ENCODE measurements around the gene PTGES. TPM values are rescaled to one million over a fixed set of nuclear protein-coding genes. Genes with fewer than 3 reads are reported as not detected.

PTGES gene
- total RNA-seq, 1 donor from 2014 or later = 2.5 TPM

GRCh38 chr9:129724456-129725190 is 28.2 kb downstream of the PTGES start:
- Histone ChIP-seq H2AFZ (ENCODE audit: low read depth, low read length) (no peak overlapping the region), H3K36me3 (ENCODE audit: insufficient read depth, low read length) (no peaks in the 10 kb centered on the region), H3K27ac (ENCODE audit: low read depth, low read length) (no peak overlapping the region), H4K20me1 (ENCODE audit: insufficient read depth, low read length) (no peaks in the 10 kb centered on the region), H3K79me2 (ENCODE audit: insufficient read depth, low read length) (no peaks in the 10 kb centered on the region), H3K4me1 (ENCODE audit: insufficient read depth, low read length) (no peaks in the 10 kb centered on the region), H3K4me3 (ENCODE audit: insufficient read depth, low read depth, low read length) (no peak overlapping the region), H3K4me2 (ENCODE audit: low read length) (no peak overlapping the region), H3K27me3 (ENCODE audit: insufficient read depth, low read length) (peaks cover 3% of the 10 kb centered on the region), H3K9me3 (ENCODE audit: insufficient read depth, low read depth, low read length) (no peaks in the 10 kb centered on the region), H3K9ac (ENCODE audit: low read length) (no peak overlapping the region)
- Mint-ChIP-seq H3K27me3 (ENCODE audit: low read depth, unreplicated experiment) (peaks cover 31% of the 10 kb centered on the region), H3K4me1 (ENCODE audit: low read depth, unreplicated experiment) (no peaks in the 10 kb centered on the region), H3K27ac (ENCODE audit: unreplicated experiment) (no peak overlapping the region), H3K9me3 (ENCODE audit: unreplicated experiment) (no peaks in the 10 kb centered on the region), H3K4me3 (ENCODE audit: unreplicated experiment) (no peak overlapping the region), H3K36me3 (ENCODE audit: low read depth, unreplicated experiment) (no peaks in the 10 kb centered on the region)
- no peak for FAIRE-seq
- no peak for TF ChIP-seq EZH2 (IDR thresholded peaks at IDR 0.05; ENCODE audit: insufficient read depth, low read length)
- TF ChIP-seq, protein P1, sequence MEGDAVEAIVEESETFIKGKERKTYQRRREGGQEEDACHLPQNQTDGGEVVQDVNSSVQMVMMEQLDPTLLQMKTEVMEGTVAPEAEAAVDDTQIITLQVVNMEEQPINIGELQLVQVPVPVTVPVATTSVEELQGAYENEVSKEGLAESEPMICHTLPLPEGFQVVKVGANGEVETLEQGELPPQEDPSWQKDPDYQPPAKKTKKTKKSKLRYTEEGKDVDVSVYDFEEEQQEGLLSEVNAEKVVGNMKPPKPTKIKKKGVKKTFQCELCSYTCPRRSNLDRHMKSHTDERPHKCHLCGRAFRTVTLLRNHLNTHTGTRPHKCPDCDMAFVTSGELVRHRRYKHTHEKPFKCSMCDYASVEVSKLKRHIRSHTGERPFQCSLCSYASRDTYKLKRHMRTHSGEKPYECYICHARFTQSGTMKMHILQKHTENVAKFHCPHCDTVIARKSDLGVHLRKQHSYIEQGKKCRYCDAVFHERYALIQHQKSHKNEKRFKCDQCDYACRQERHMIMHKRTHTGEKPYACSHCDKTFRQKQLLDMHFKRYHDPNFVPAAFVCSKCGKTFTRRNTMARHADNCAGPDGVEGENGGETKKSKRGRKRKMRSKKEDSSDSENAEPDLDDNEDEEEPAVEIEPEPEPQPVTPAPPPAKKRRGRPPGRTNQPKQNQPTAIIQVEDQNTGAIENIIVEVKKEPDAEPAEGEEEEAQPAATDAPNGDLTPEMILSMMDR (IDR thresholded peaks at IDR 0.05; ENCODE audit: insufficient read depth, low read depth, low read length) = no peak
- no peak for DNase-seq (ENCODE audit: low read depth)

- Mint-ChIP-seq H3K36me3 (ENCODE audit: low read depth, unreplicated experiment) (no peaks in the 10 kb centered on the region), H3K9me3 (ENCODE audit: unreplicated experiment) (no peaks in the 10 kb centered on the region), H3K4me3 (ENCODE audit: unreplicated experiment) (no peak overlapping the region), H3K4me1 (ENCODE audit: low read depth, unreplicated experiment) (no peaks in the 10 kb centered on the region), H3K27ac (ENCODE audit: unreplicated experiment) (no peak overlapping the region), H3K27me3 (ENCODE audit: low read depth, unreplicated experiment) (peaks cover 25% of the 10 kb centered on the region)
- Histone ChIP-seq H2AFZ (ENCODE audit: low read depth, low read length) (no peak overlapping the region), H3K4me2 (ENCODE audit: low read length) (no peak overlapping the region), H3K9me3 (ENCODE audit: insufficient read depth, low read depth, low read length) (no peaks in the 10 kb centered on the region), H3K27me3 (ENCODE audit: insufficient read depth, low read length) (no peaks in the 10 kb centered on the region), H4K20me1 (ENCODE audit: insufficient read depth, low read length) (no peaks in the 10 kb centered on the region), H3K4me1 (ENCODE audit: insufficient read depth, low read length) (no peaks in the 10 kb centered on the region), H3K27ac (ENCODE audit: low read depth, low read length) (no peak overlapping the region), H3K9ac (ENCODE audit: low read length) (no peak overlapping the region), H3K79me2 (ENCODE audit: insufficient read depth, low read length) (no peaks in the 10 kb centered on the region), H3K36me3 (ENCODE audit: insufficient read depth, low read length) (no peaks in the 10 kb centered on the region), H3K4me3 (ENCODE audit: insufficient read depth, low read depth, low read length) (no peak overlapping the region)
- no peak for DNase-seq (ENCODE audit: low read depth)
- no peak for TF ChIP-seq EZH2 (IDR thresholded peaks at IDR 0.05; ENCODE audit: insufficient read depth, low read length)
- TF ChIP-seq, protein P1 (IDR thresholded peaks at IDR 0.05; ENCODE audit: insufficient read depth, low read depth, low read length) = no peak
- FAIRE-seq = no peak
These were observed 29.9 kb downstream of the PTGES start for GRCh38 chr9:129722913-129723312.

DNA sequence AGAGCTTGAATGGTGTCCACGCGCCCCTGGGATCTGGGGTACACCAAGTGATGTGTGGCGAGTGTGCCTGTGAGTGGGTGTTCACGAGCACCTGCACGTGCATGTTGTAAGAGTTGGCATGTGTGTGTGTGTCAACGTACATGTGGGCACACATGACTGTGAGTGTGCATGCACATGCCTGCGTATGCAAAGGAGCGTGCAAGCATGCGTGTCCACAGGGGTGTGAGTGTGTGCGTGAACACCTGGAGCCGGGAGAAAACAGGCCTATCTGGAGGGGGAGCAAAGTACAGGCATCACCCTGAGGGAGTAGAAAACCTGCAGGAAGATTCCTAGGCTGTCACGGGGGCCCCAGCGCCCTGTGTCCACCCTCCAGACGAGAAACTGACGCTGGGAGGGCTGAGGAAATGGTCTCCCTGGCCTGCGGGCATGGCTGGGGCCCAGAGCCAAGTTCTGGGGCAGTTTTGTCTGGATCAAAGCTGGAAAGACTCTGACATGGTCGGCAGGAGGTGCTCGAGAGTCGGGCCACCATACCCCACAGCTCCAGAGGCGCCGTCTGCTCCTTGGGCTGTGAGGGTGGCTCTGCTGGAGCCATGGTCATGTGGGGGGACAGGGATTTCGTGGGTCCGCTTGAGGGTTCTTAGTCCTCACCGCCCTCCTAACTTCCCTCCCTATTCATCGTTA is 31.8 kb downstream of the PTGES start:
- Histone ChIP-seq H4K20me1 (ENCODE audit: insufficient read depth, low read length) (no peaks in the 10 kb centered on the region), H3K4me3 (ENCODE audit: insufficient read depth, low read depth, low read length) (no peak overlapping the region), H3K4me2 (ENCODE audit: low read length) (no peak overlapping the region), H3K4me1 (ENCODE audit: insufficient read depth, low read length) (no peaks in the 10 kb centered on the region), H3K36me3 (ENCODE audit: insufficient read depth, low read length) (no peaks in the 10 kb centered on the region), H3K79me2 (ENCODE audit: insufficient read depth, low read length) (no peaks in the 10 kb centered on the region), H3K9ac (ENCODE audit: low read length) (no peak overlapping the region), H3K9me3 (ENCODE audit: insufficient read depth, low read depth, low read length) (no peaks in the 10 kb centered on the region), H2AFZ (ENCODE audit: low read depth, low read length) (no peak overlapping the region), H3K27ac (ENCODE audit: low read depth, low read length) (no peak overlapping the region), H3K27me3 (ENCODE audit: insufficient read depth, low read length) (no peaks in the 10 kb centered on the region)
- Mint-ChIP-seq H3K4me3 (ENCODE audit: unreplicated experiment) (no peak overlapping the region), H3K4me1 (ENCODE audit: low read depth, unreplicated experiment) (no peaks in the 10 kb centered on the region), H3K27ac (ENCODE audit: unreplicated experiment) (no peak overlapping the region), H3K9me3 (ENCODE audit: unreplicated experiment) (no peaks in the 10 kb centered on the region), H3K27me3 (ENCODE audit: low read depth, unreplicated experiment) (peaks cover 21% of the 10 kb centered on the region), H3K36me3 (ENCODE audit: low read depth, unreplicated experiment) (no peaks in the 10 kb centered on the region)
- no peak for TF ChIP-seq EZH2 (IDR thresholded peaks at IDR 0.05; ENCODE audit: insufficient read depth, low read length)
- TF ChIP-seq, protein P1 (IDR thresholded peaks at IDR 0.05; ENCODE audit: insufficient read depth, low read depth, low read length) = no peak
- DNase-seq (ENCODE audit: low read depth) (no peak), FAIRE-seq (no peak)
